ENCODE data around the gene UPF2. TPM values are rescaled to one million over a fixed set of nuclear protein-coding genes. Genes with fewer than 3 reads are reported as not detected.

Gene UPF2
- total and polyA plus RNA-seq, 2 of the 13 experiments (the other 11 are each of a cell fraction or from before 2014, with no cell fraction given) = 6.2 to 14.5 TPM

- TF ChIP-seq DRAP1 (CRISPR knock-in tag; IDR thresholded peaks at IDR 0.05) (no peak; the same call in 1 of the 2 replicates), RNF2 (conservative IDR thresholded peaks at IDR 0.05; ENCODE audit: low read depth) (no peak), ZNF12 (CRISPR knock-in tag; IDR thresholded peaks at IDR 0.05) (no peak), CENPT (CRISPR knock-in tag; IDR thresholded peaks at IDR 0.05; ENCODE audit: low read depth) (no peak), HNF1A (IDR thresholded peaks at IDR 0.05; ENCODE audit: low read depth) (no peak), HNF1A (CRISPR knock-in tag; IDR thresholded peaks at IDR 0.05; ENCODE audit: borderline replicate concordance) (peak; percentile 41; the same call in 1 of the 2 replicates), GTF3A (CRISPR knock-in tag; conservative IDR thresholded peaks at IDR 0.05) (no peak), ZNF33A (CRISPR knock-in tag; IDR thresholded peaks at IDR 0.05; ENCODE audit: borderline replicate concordance) (no peak), KDM2A (CRISPR knock-in tag; IDR thresholded peaks at IDR 0.05; ENCODE audit: borderline replicate concordance, low read depth) (peak; percentile 53; the same call in 1 of the 2 replicates), GFI1 (CRISPR knock-in tag; IDR thresholded peaks at IDR 0.05; ENCODE audit: borderline replicate concordance) (peak; percentile 33; the same call in 1 of the 2 replicates), ZNF512 (CRISPR knock-in tag; IDR thresholded peaks at IDR 0.05) (no peak), U2AF2 (IDR thresholded peaks at IDR 0.05; ENCODE audit: low read depth, low read length) (no peak), FOXO4 (CRISPR knock-in tag; conservative IDR thresholded peaks at IDR 0.05) (no peak), AGO1 (IDR thresholded peaks at IDR 0.05; ENCODE audit: low read depth, low read length, poor library complexity, severe bottlenecking) (no peak), RXRB (CRISPR knock-in tag; IDR thresholded peaks at IDR 0.05; ENCODE audit: borderline replicate concordance) (peak; percentile 62)
These were observed 160.9 kb downstream of the UPF2 start (continued) for GRCh38 chr10:11881477-11882417.
